ENCODE results near the gene RTP2. TPM values are rescaled to one million over a fixed set of nuclear protein-coding genes. Genes with fewer than 3 reads are reported as not detected.

RTP2 gene
- total RNA-seq, 1 donor from 2014 or later: not detected

DNA sequence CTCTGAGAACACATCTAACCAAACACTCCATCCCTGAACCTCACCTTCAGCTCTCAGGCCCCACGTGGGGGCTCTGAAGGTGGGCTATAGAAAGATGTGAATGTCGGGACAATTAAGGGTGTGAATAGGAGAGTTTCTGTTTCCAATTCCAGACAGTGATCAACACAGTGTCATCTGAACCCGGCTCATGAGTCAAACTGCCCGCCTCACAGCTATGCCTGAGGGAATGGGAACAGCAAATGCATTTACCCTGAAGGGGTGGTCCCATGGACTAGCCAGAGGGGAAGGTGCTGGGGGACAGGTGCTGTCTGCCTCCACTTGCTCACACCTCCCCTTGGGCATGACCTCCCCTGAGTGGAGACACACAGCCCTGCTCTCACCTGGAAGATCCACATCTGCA lies 6.3 kb downstream of the RTP2 start:
- DNase-seq (ENCODE audit: low spot score in 2 of 2): no peak
- Histone ChIP-seq H3K9me3 (no peaks in the 10 kb centered on the region), H3K4me3 (no peak overlapping the region)

DNA sequence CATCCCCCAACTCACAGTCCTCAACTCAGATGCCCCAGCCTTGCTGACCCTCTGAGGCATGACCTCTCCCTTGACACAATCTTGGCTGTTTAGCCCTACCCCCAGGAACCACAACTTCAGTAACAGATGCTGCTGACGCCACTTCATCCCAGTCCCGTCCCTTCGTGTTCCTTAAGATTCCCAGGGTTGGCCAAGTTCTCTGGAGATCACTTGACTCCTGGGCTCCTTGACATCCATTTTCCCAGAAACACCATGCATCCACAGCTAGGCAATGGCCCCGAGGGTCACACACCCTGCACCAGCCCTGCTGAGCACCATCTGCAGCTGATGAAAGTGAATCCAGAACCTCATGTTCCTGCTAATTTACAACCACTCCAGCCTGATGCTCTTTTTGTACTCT lies 6.9 kb downstream of the RTP2 start:
- no peaks in the 10 kb centered on the region for H3K36me3 ChIP-seq
- DNase-seq (ENCODE audit: low spot score in 2 of 2): no peak
- no peaks in the 10 kb centered on the region for H3K4me1 ChIP-seq
- no peak for TF ChIP-seq CTCF (IDR thresholded peaks at IDR 0.05)
- no peaks in the 10 kb centered on the region for H3K27me3 ChIP-seq
- H3K4me3 ChIP-seq: no peak overlapping the region
- intact Hi-C loops (cut with DNase I): no loop called here
- H3K9me3 ChIP-seq: no peaks in the 10 kb centered on the region
- no peak overlapping the region for H3K27ac ChIP-seq

More for the DNA sequence above, 6.3 kb downstream of the RTP2 start:
- intact Hi-C loops (cut with DNase I): no loop called here
- Histone ChIP-seq H3K27ac (no peak overlapping the region), H3K36me3 (no peaks in the 10 kb centered on the region), H3K27me3 (no peaks in the 10 kb centered on the region), H3K4me1 (no peaks in the 10 kb centered on the region)
- no peak for TF ChIP-seq CTCF (IDR thresholded peaks at IDR 0.05)

GRCh38 chr3:187694801-187695200 lies 7.6 kb downstream of the RTP2 start:
- no peak for DNase-seq (ENCODE audit: low spot score in 2 of 2)
- intact Hi-C loops (cut with DNase I): no loop called here
- Histone ChIP-seq H3K4me3 (no peak overlapping the region), H3K9me3 (no peaks in the 10 kb centered on the region), H3K36me3 (no peaks in the 10 kb centered on the region), H3K27me3 (no peaks in the 10 kb centered on the region), H3K27ac (no peak overlapping the region), H3K4me1 (no peaks in the 10 kb centered on the region)
- no peak for TF ChIP-seq CTCF (IDR thresholded peaks at IDR 0.05)

DNA sequence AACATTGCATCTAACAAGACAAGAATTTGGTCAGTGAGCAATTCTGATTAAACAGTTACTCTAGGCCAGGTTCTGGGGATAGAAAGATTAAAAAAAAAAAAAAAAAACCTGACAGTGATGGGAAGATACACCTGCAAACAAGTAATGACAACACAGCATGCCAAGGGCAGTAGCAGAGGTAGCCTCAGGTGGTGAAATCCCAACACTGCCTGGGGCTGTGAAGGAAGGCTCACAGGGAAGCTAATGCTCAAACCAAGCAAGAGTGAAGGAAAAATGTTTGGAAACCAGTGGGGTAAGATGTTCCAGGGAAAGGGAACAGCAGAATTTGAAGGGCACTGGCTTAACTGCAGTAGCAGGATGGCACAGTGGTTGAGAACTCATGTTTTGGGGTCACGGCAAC lies 8.9 kb downstream of the RTP2 start:
- Histone ChIP-seq H3K36me3 (no peaks in the 10 kb centered on the region), H3K27me3 (no peaks in the 10 kb centered on the region), H3K4me1 (no peaks in the 10 kb centered on the region), H3K27ac (no peak overlapping the region), H3K4me3 (no peak overlapping the region), H3K9me3 (no peaks in the 10 kb centered on the region)
- intact Hi-C loops (cut with DNase I): no loop called here
- no peak for DNase-seq (ENCODE audit: low spot score in 2 of 2)
- TF ChIP-seq CTCF (IDR thresholded peaks at IDR 0.05): no peak

- no peaks in the 10 kb centered on the region for H3K4me1 ChIP-seq
These were observed 12.4 kb downstream of the RTP2 start for GRCh38 chr3:187689984-187690383.

More at GRCh38 chr3:187689984-187690383, 12.4 kb downstream of the RTP2 start:
- no peaks in the 10 kb centered on the region for H3K36me3 ChIP-seq
- peaks cover 0 to 20% of the 10 kb centered on the region in 2 donors for H3K9me3 ChIP-seq
- intact Hi-C loops (cut with DNase I): no loop called here
- TF ChIP-seq CTCF (IDR thresholded peaks at IDR 0.05): no peak
- H3K27ac ChIP-seq: no peak overlapping the region
- no peak for DNase-seq (ENCODE audit: low spot score in 2 of 2)
- H3K4me3 ChIP-seq: no peak overlapping the region
- no peaks in the 10 kb centered on the region for H3K27me3 ChIP-seq
